Measurements from ENCODE around the gene SP110. TPM values are rescaled to one million over a fixed set of nuclear protein-coding genes. Genes with fewer than 3 reads are reported as not detected.

SP110 gene
- total and polyA plus RNA-seq, 2 donors (not counting 3 experiments of a cell fraction or from before 2014, with no cell fraction given): 10.2 to 10.7 TPM

- CTCF ChIA-PET: no interaction called here
Measured at GRCh38 chr2:230140667-230141066, 79.1 kb downstream of the SP110 start.

More at GRCh38 chr2:230140667-230141066, 79.1 kb downstream of the SP110 start:
- no peaks in the 10 kb centered on the region for H3K9me3 ChIP-seq (replicated peaks; ENCODE audit: control insufficient read depth, insufficient read depth, low read length)
- TF ChIP-seq GATA2 (IDR thresholded peaks at IDR 0.05; ENCODE audit: insufficient read depth, insufficient read length, low read depth, low read length) (no peak), CTCF (IDR thresholded peaks at IDR 0.05; ENCODE audit: extremely low read depth in 1 of 2, insufficient read depth in 1 of 2, low read depth in 1 of 2, low read length in 2 of 2) (no peak), FOS (IDR thresholded peaks at IDR 0.05; ENCODE audit: borderline replicate concordance, insufficient read depth, low read length) (no peak), POLR2AphosphoS5 (IDR thresholded peaks at IDR 0.05; ENCODE audit: insufficient read depth, low read depth, low read length) (no peak), EZH2 (IDR thresholded peaks at IDR 0.05; ENCODE audit: borderline replicate concordance, low read depth, low read length, severe bottlenecking) (no peak), JUN (IDR thresholded peaks at IDR 0.05; ENCODE audit: borderline replicate concordance, insufficient read depth, insufficient read length, low read depth) (no peak), POLR2A (IDR thresholded peaks at IDR 0.05; ENCODE audit: low read depth, low read length) (no peak), MYC (IDR thresholded peaks at IDR 0.05; ENCODE audit: low read depth, low read length) (no peak), MAX (IDR thresholded peaks at IDR 0.05; ENCODE audit: insufficient read depth, insufficient read length) (no peak)
- H3K36me3 ChIP-seq (ENCODE audit: control insufficient read depth in 2 of 2, extremely low read depth in 1 of 2, insufficient read depth in 2 of 2, low read length in 2 of 2): no peaks in the 10 kb centered on the region
- H3K4me3 ChIP-seq (replicated peaks in 1 of 3; ENCODE audit: insufficient read depth in 1 of 3, low read depth in 1 of 3, low read length in 3 of 3): no peak overlapping the region
- H3K4me1 ChIP-seq (ENCODE audit: control insufficient read depth, extremely low read depth, insufficient read depth, low read length): no peaks in the 10 kb centered on the region
- no TSS peak for BruUV-seq (replicated peaks)
- H4K20me1 ChIP-seq (replicated peaks; ENCODE audit: control insufficient read depth, extremely low read depth, insufficient read depth, low read length): no peaks in the 10 kb centered on the region
- H3K4me2 ChIP-seq (ENCODE audit: insufficient read depth, low read length): no peak overlapping the region
- FAIRE-seq (no peak), DNase-seq (ENCODE audit: low read depth, low spot score) (no peak)
- H3K79me2 ChIP-seq (ENCODE audit: control insufficient read depth, insufficient read depth, low read length): no peaks in the 10 kb centered on the region
- no peak overlapping the region for H2AFZ ChIP-seq (ENCODE audit: low read depth, low read length)
- peaks cover 0 to 3% of the 10 kb centered on the region in 2 experiments for H3K27me3 ChIP-seq (ENCODE audit: control insufficient read depth in 2 of 2, insufficient read depth in 2 of 2, low read length in 2 of 2)
- POLR2A ChIA-PET: no interaction called here
- intact Hi-C loops (cut with micrococcal nuclease): no loop called here
- H3K9me1 ChIP-seq (replicated peaks; ENCODE audit: control insufficient read depth, extremely low read depth, insufficient read depth, low read length): no peaks in the 10 kb centered on the region
- dilution Hi-C loops (cut with MboI; ENCODE audit: extremely low pct_ligation_motif_present, low sequenced_read_pairs): no loop called here
- no peak overlapping the region for H3K9ac ChIP-seq (replicated peaks; ENCODE audit: extremely low read depth, insufficient read depth, low read length)
- H3K27ac ChIP-seq (ENCODE audit: insufficient read depth, low read depth, low read length): no peak overlapping the region
